Omental fat pad (tissue), 4 donors: ENCODE data around the gene SOSTDC1. TPM values are rescaled to one million over a fixed set of nuclear protein-coding genes. Genes with fewer than 3 reads are reported as not detected.

Experiments
- ATAC-seq: fragments of 150-250 bp; one replicate; pipeline ENCODE4 v1.9.1; 2016; ENCODE audit warnings: mild to moderate bottlenecking, moderate library complexity; ENCODE audit not compliant: low FRiP score
- DNase-seq: peaks from one replicate; pipeline ENCODE4 v3.0.0-alpha.2; 2019; ENCODE audit warnings: low spot score
- total RNA-seq, 4 donors: library from RNA; depleted of rRNA; stranded (reverse); fragments of >200 nt; gene quantifications; one replicate each; pipeline ENCODE4 v1.1.0, GENCODE V29; 2016
- TF ChIP-seq, protein P1 (sequence below), 3 donors: fragments of 450-650 bp; IDR thresholded peaks; one replicate each; pipeline ENCODE4 v1.5.1; 2016 to 2017; ENCODE audit warnings: antibody characterized with exemption in 3 of 3, mild to moderate bottlenecking in 3 of 3, moderate library complexity in 2 of 3

SOSTDC1 gene
- total RNA-seq, 4 donors from 2014 or later, result 1.2 TPM; not detected in 3

DNA sequence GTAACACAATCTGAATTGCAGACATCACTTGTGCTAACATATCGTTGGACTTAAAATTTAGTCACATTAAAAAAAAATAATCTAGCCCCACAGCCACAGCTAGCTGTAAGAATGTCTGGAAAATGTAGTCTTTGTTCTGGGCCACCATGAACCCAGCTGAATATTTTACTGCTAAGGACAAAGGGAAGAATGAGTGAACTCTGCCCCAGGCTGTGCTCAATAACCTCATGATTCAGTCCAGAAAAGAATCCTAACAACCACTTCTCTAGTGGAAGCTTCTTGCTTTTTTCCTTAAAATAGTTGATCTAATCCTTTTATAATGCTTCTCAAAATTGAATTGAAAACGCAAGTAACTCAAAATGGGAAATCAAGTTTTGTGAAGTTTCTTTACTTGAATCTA, 25.6 kb upstream of the SOSTDC1 start:
- TF ChIP-seq, protein P1, sequence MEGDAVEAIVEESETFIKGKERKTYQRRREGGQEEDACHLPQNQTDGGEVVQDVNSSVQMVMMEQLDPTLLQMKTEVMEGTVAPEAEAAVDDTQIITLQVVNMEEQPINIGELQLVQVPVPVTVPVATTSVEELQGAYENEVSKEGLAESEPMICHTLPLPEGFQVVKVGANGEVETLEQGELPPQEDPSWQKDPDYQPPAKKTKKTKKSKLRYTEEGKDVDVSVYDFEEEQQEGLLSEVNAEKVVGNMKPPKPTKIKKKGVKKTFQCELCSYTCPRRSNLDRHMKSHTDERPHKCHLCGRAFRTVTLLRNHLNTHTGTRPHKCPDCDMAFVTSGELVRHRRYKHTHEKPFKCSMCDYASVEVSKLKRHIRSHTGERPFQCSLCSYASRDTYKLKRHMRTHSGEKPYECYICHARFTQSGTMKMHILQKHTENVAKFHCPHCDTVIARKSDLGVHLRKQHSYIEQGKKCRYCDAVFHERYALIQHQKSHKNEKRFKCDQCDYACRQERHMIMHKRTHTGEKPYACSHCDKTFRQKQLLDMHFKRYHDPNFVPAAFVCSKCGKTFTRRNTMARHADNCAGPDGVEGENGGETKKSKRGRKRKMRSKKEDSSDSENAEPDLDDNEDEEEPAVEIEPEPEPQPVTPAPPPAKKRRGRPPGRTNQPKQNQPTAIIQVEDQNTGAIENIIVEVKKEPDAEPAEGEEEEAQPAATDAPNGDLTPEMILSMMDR (IDR thresholded peaks at IDR 0.05), result no peak
- DNase-seq (no peak), ATAC-seq (no peak)

DNA sequence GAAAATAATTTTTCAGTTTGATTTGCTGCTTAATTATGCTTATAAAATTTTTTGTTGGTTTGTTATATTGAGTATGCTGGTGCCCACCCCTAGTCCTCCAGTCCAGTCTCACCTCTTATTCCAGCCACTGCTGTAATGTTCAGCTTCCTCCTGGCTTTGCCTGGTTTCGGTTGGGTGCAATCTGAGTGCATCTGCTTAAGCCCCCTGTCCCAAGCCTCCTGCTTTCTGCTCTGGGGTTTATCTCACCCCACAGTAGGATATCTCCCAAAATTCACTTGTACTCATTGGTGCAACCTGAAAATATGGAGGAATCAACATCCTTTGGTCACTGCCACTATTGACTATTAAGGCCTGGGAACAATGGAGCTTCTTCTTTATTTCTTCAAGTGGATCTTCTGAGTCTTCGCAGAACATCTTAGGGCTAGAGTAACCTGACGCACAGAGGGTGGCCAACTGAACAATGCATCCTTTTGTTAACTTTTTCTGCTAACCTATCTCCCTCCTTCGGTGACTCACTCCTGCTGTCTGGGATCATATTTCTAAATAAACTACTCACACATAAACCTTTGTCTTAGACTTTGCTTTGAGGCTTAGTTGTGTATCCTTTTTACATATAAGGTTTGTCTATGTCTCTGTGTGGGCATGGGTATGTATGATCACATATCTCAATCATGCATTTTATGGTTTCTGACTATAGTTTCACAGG, 19.1 kb upstream of the SOSTDC1 start:
- no peak for DNase-seq
- TF ChIP-seq, protein P1 (IDR thresholded peaks at IDR 0.05), result no peak

DNA sequence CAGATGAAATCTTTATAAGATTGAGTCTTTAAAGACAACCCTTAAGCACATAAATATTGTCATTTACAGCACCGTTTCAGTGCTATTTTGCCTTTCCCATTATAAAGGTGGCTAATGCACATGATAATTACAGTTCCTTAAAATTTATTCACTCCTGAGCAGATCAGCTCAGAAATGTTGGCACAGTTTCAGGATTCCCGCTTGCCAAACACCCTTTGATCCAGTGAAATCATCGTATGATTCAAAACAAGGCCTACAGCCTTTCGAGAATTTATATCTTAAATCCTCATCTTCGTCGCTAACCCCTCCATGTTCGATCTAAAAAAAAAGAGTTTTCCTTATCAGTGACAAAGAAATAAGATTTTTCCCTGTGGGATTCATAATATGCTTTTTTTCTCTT, 14.1 kb upstream of the SOSTDC1 start:
- TF ChIP-seq, protein P1 (IDR thresholded peaks at IDR 0.05), result no peak
- DNase-seq, result no peak
- no peak for ATAC-seq

More for the DNA sequence above, 19.1 kb upstream of the SOSTDC1 start:
- ATAC-seq, result no peak

GRCh38 chr7:16479161-16479560, 13.6 kb upstream of the SOSTDC1 start:
- ATAC-seq (no peak), DNase-seq (no peak)
- TF ChIP-seq, protein P1 (IDR thresholded peaks at IDR 0.05), result no peak

DNA sequence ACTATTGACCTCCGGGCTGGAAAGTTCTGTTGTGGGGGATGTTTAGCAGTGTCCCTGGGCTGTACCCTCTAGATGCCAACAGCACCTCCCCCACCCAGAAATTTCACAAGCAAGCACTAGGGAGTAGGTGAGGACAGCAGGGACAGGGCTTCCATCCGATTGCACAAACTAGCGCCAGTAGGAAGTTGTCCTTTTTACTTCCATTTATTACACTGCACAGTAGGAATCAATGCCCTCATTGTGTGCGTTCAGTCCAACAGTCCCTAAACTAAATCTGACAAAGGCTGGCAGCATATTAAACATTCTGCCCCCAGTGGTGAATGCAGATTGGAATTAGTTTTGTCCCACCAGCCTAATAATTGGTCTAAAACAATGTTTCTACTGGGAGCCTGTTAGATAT, 6.4 kb upstream of the SOSTDC1 start:
- ATAC-seq, result no peak
- TF ChIP-seq, protein P1 (IDR thresholded peaks at IDR 0.05), result no peak
- DNase-seq, result no peak

- TF ChIP-seq, protein P1 (IDR thresholded peaks at IDR 0.05), result no peak
- DNase-seq (no peak), ATAC-seq (no peak)
Observed at GRCh38 chr7:16463949-16464715, 1.4 kb downstream of the SOSTDC1 start.
